Trophoblast cell (in vitro differentiated cells and primary cell): ENCODE results near the gene MS4A3.
"Not testable (repeated sequence)": the region's sequence is repeated elsewhere in the genome, so short reads cannot be mapped to it uniquely, and the experiment has no call there.

Experiments used
- DNase-seq, 2 donors: peaks; one replicate each; pipeline ENCODE4 v3.0.0-alpha.2; 2016
- H2AFZ ChIP-seq: 2 replicates; pipeline ENCODE4 v1.6.1; 2013; ENCODE audit warnings: low read length, moderate library complexity, mild to moderate bottlenecking; ENCODE audit not compliant: insufficient read depth, poor library complexity
- H2AK5ac ChIP-seq: 2 replicates; pipeline ENCODE4 v1.6.1; 2013; ENCODE audit warnings: mild to moderate bottlenecking, low read length
- H2BK120ac ChIP-seq: 2 replicates; pipeline ENCODE4 v1.6.1; 2013; ENCODE audit warnings: low read length, mild to moderate bottlenecking, moderate library complexity; ENCODE audit not compliant: insufficient read depth, poor library complexity
- H2BK12ac ChIP-seq: 2 replicates; pipeline ENCODE4 v1.6.1; 2013; ENCODE audit warnings: mild to moderate bottlenecking, low read length, moderate library complexity
- H2BK5ac ChIP-seq: 2 replicates; pipeline ENCODE4 v1.6.1; 2013; ENCODE audit warnings: low read length, low read depth, moderate library complexity, mild to moderate bottlenecking; ENCODE audit not compliant: poor library complexity
- H3K14ac ChIP-seq: 2 replicates; pipeline ENCODE4 v1.6.1; 2013; ENCODE audit warnings: mild to moderate bottlenecking, low read length
- H3K18ac ChIP-seq: 2 replicates; pipeline ENCODE4 v1.6.1; 2013; ENCODE audit warnings: mild to moderate bottlenecking, low read length
- H3K23ac ChIP-seq: 2 replicates; pipeline ENCODE4 v1.6.1; 2013; ENCODE audit warnings: low read length
- H3K27ac ChIP-seq: 2 replicates; pipeline ENCODE4 v1.5.1; 2013; ENCODE audit warnings: low read depth, mild to moderate bottlenecking, inconsistent platforms, low read length, moderate library complexity
- H3K27me3 ChIP-seq: 2 replicates; pipeline ENCODE4 v1.6.1; 2013; ENCODE audit warnings: inconsistent platforms, mild to moderate bottlenecking, low read length, moderate library complexity; ENCODE audit not compliant: insufficient read depth
- H3K36me3 ChIP-seq, 2 experiments: 1 replicate in 1 of 2; 2 replicates in 1 of 2; pipeline ENCODE4 v1.6.1; 2013; ENCODE audit warnings: low read length in 2 of 2, mild to moderate bottlenecking in 2 of 2, moderate library complexity in 1 of 2; ENCODE audit not compliant: insufficient read depth in 2 of 2, control insufficient read depth in 1 of 2
- H3K4ac ChIP-seq: 2 replicates; pipeline ENCODE4 v1.6.1; 2013; ENCODE audit warnings: low read depth, mild to moderate bottlenecking, low read length, moderate library complexity
- H3K4me1 ChIP-seq, 2 experiments: 1 replicate in 1 of 2; 2 replicates in 1 of 2; pipeline ENCODE4 v1.6.1; 2013; ENCODE audit warnings: low read length in 2 of 2, mild to moderate bottlenecking in 2 of 2, moderate library complexity in 1 of 2; ENCODE audit not compliant: insufficient read depth in 2 of 2, control insufficient read depth in 1 of 2
- H3K4me2 ChIP-seq: 2 replicates; pipeline ENCODE4 v1.6.1; 2013; ENCODE audit warnings: inconsistent platforms, mild to moderate bottlenecking, low read length, moderate library complexity
- H3K4me3 ChIP-seq: 2 replicates; pipeline ENCODE4 v1.5.1; 2013; ENCODE audit warnings: mild to moderate bottlenecking, low read depth, low read length, inconsistent platforms
- H3K79me1 ChIP-seq: one replicate; pipeline ENCODE4 v1.6.1; 2013; ENCODE audit warnings: low read length
- H3K79me2 ChIP-seq: 2 replicates; pipeline ENCODE4 v1.6.1; 2013; ENCODE audit warnings: low read length, mild to moderate bottlenecking; ENCODE audit not compliant: control insufficient read depth, insufficient read depth, poor library complexity
- H3K9ac ChIP-seq: 2 replicates; pipeline ENCODE4 v1.6.1; 2013; ENCODE audit warnings: mild to moderate bottlenecking, low read length
- H3K9me3 ChIP-seq: 2 replicates; pipeline ENCODE4 v1.6.1; 2013; ENCODE audit warnings: low read depth, mild to moderate bottlenecking, control low read depth, inconsistent platforms, low read length; ENCODE audit not compliant: insufficient read depth
- H4K12ac ChIP-seq: 2 replicates; pipeline ENCODE4 v1.6.1; 2013; ENCODE audit warnings: low read depth, mild to moderate bottlenecking, low read length, moderate library complexity
- H4K8ac ChIP-seq: 2 replicates; pipeline ENCODE4 v1.6.1; 2013; ENCODE audit warnings: low read depth, mild to moderate bottlenecking, low read length, moderate library complexity
- H4K91ac ChIP-seq: one replicate; pipeline ENCODE4 v1.6.1; 2013; ENCODE audit warnings: low read depth, mild to moderate bottlenecking, low read length, moderate library complexity
- WGBS: extraction: QIAGEN DNeasy Blood & Tissue Kit; methylation state at CpG from one replicate; pipeline ENCODE4 v1.1.7; 2013; ENCODE audit warnings: missing lambda C conversion rate; ENCODE audit not compliant: insufficient read length, insufficient coverage; ENCODE audit errors: extremely low coverage; 5-methylcytosine and 5-hydroxymethylcytosine counted together

The MS4A3 gene

GRCh38 chr11:60029015-60029632, 27.3 kb upstream of the MS4A3 start:
- no peak overlapping the region for H2BK5ac ChIP-seq
- H3K27ac ChIP-seq, result no peak overlapping the region
- H2AFZ ChIP-seq, result no peak overlapping the region
- H3K4me1 ChIP-seq, result no peaks in the 10 kb centered on the region
- H3K9ac ChIP-seq, result no peak overlapping the region
- H3K4ac ChIP-seq, result no peak overlapping the region
- H2BK120ac ChIP-seq, result no peak overlapping the region
- H4K12ac ChIP-seq, result no peak overlapping the region
- no peaks in the 10 kb centered on the region for H3K27me3 ChIP-seq
- no peaks in the 10 kb centered on the region for H3K9me3 ChIP-seq
- no peaks in the 10 kb centered on the region for H3K79me2 ChIP-seq
- no peak overlapping the region for H3K18ac ChIP-seq
- H2AK5ac ChIP-seq, result no peak overlapping the region
- H4K91ac ChIP-seq, result no peak overlapping the region
- DNase-seq, result no peak
- H4K8ac ChIP-seq, result no peak overlapping the region
- no peaks in the 10 kb centered on the region for H3K79me1 ChIP-seq
- H3K36me3 ChIP-seq, result no peaks in the 10 kb centered on the region
- no peak overlapping the region for H3K23ac ChIP-seq
- no peak overlapping the region for H3K14ac ChIP-seq
- no peak overlapping the region for H3K4me3 ChIP-seq
- no CpG with 5 or more reads among the region's 3 CpGs for WGBS
- H2BK12ac ChIP-seq, result no peak overlapping the region
- no peak overlapping the region for H3K4me2 ChIP-seq

- Histone ChIP-seq H3K4ac (no peak within 1 kb of the TSS), H3K23ac (no peak within 1 kb of the TSS), H4K91ac (no peak within 1 kb of the TSS), H2AFZ (no peak within 1 kb of the TSS), H4K8ac (no peak within 1 kb of the TSS), H2BK12ac (no peak within 1 kb of the TSS), H3K4me2 (no peak within 1 kb of the TSS), H3K4me3 (no peak within 1 kb of the TSS), H3K79me1 (no peaks in the 10 kb centered on the region), H3K9ac (no peak within 1 kb of the TSS), H4K12ac (no peak within 1 kb of the TSS), H3K79me2 (no peaks in the 10 kb centered on the region), H3K27me3 (no peaks in the 10 kb centered on the region), H3K36me3 (no peaks in the 10 kb centered on the region), H2AK5ac (no peak within 1 kb of the TSS), H3K18ac (no peak within 1 kb of the TSS), H3K9me3 (no peaks in the 10 kb centered on the region), H2BK120ac (no peak within 1 kb of the TSS), H3K14ac (no peak within 1 kb of the TSS), H3K27ac (no peak within 1 kb of the TSS), H3K4me1 (no peaks in the 10 kb centered on the region), H2BK5ac (no peak within 1 kb of the TSS)
- DNase-seq, result no peak
- no CpG with 5 or more reads among the region's 8 CpGs for WGBS
Observed at GRCh38 chr11:60040109-60040508, 16.4 kb upstream of the MS4A3 start, which contains the start of gene OOSP2. OOSP2 (plus strand) TSS chr11:60040409; CDS start chr11:60040460, 51 bp downstream.

GRCh38 chr11:60050422-60050821, 6.0 kb upstream of the MS4A3 start:
- not testable (repeated sequence) for H3K4me2 ChIP-seq, H4K12ac ChIP-seq, H2AK5ac ChIP-seq, H3K79me2 ChIP-seq, H3K36me3 ChIP-seq, H2AFZ ChIP-seq, H3K27me3 ChIP-seq, H3K9me3 ChIP-seq, H3K4me1 ChIP-seq, H2BK5ac ChIP-seq, H3K4me3 ChIP-seq, H2BK12ac ChIP-seq, DNase-seq, H3K27ac ChIP-seq, H3K14ac ChIP-seq, H3K23ac ChIP-seq, H4K91ac ChIP-seq, H3K79me1 ChIP-seq, H4K8ac ChIP-seq, H2BK120ac ChIP-seq, H3K18ac ChIP-seq, H3K4ac ChIP-seq, H3K9ac ChIP-seq

- H3K14ac ChIP-seq, result not testable (repeated sequence)
Observed at GRCh38 chr11:60050839-60051238, 5.6 kb upstream of the MS4A3 start.

More at GRCh38 chr11:60050839-60051238, 5.6 kb upstream of the MS4A3 start:
- H2BK12ac ChIP-seq, H3K9me3 ChIP-seq, H3K79me2 ChIP-seq, H3K4ac ChIP-seq, H2AFZ ChIP-seq, H4K91ac ChIP-seq, H3K27me3 ChIP-seq, H3K79me1 ChIP-seq, H4K12ac ChIP-seq, H3K4me3 ChIP-seq, H2AK5ac ChIP-seq, DNase-seq, H2BK5ac ChIP-seq, H3K23ac ChIP-seq, H3K4me2 ChIP-seq, H3K18ac ChIP-seq, H2BK120ac ChIP-seq, H3K27ac ChIP-seq, H3K36me3 ChIP-seq, H3K9ac ChIP-seq, H3K4me1 ChIP-seq, H4K8ac ChIP-seq: not testable (repeated sequence)
- no CpG with 5 or more reads among the region's 3 CpGs for WGBS
